GM20000 (cell line): Measurements from ENCODE around the gene DUSP22.

Experiments used
- DNase-seq: peaks from one replicate; pipeline ENCODE4 v3.0.0; 2012; ENCODE audit warnings: low spot score
- TF ChIP-seq, protein P1 (sequence below): IDR thresholded peaks from 2 replicates; pipeline ENCODE4 v1.5.1; 2012; ENCODE audit warnings: mild to moderate bottlenecking, control low read depth; ENCODE audit errors: extremely low read depth, missing control alignments

DUSP22 gene

DNA sequence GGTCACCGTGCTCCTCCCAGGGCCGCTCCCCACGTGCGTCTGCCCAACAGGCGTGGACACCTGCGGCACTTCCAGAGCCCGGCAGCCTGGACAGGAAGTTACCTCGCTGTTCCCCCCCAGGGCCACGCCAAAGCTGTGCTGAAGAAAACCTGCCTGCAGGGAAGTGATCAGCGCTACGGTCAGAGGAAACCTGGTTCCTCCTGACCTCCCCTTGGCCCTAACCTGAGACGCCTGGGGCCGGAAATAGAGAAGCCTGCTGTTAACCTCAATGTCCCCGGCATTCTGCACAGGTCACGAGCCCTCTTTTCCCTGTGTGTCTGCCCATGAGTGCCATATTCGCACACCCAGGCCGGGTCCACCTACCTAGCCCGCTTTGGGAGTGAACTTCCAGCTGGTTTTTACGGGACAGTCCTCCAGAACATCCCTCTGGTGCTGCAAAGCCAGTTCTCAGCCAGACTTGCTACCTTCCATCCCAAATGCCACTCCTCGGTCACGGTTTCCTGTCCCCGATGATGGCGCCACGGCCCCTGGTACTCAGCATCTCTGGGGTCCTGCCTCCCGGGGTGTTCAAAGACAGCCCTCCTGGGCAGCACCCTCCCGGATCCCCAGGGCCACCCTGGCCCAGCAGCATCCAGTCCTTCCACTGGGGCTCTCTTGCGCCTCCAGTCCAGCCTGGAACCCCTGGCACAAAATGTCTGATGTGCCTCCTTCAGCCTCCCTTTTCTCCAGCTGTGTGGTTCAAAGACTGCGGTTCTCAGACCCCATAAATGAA is 87.3 kb downstream of the DUSP22 start:
- peak; percentile 77 for DNase-seq
- TF ChIP-seq, protein P1, sequence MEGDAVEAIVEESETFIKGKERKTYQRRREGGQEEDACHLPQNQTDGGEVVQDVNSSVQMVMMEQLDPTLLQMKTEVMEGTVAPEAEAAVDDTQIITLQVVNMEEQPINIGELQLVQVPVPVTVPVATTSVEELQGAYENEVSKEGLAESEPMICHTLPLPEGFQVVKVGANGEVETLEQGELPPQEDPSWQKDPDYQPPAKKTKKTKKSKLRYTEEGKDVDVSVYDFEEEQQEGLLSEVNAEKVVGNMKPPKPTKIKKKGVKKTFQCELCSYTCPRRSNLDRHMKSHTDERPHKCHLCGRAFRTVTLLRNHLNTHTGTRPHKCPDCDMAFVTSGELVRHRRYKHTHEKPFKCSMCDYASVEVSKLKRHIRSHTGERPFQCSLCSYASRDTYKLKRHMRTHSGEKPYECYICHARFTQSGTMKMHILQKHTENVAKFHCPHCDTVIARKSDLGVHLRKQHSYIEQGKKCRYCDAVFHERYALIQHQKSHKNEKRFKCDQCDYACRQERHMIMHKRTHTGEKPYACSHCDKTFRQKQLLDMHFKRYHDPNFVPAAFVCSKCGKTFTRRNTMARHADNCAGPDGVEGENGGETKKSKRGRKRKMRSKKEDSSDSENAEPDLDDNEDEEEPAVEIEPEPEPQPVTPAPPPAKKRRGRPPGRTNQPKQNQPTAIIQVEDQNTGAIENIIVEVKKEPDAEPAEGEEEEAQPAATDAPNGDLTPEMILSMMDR: no peak

DNA sequence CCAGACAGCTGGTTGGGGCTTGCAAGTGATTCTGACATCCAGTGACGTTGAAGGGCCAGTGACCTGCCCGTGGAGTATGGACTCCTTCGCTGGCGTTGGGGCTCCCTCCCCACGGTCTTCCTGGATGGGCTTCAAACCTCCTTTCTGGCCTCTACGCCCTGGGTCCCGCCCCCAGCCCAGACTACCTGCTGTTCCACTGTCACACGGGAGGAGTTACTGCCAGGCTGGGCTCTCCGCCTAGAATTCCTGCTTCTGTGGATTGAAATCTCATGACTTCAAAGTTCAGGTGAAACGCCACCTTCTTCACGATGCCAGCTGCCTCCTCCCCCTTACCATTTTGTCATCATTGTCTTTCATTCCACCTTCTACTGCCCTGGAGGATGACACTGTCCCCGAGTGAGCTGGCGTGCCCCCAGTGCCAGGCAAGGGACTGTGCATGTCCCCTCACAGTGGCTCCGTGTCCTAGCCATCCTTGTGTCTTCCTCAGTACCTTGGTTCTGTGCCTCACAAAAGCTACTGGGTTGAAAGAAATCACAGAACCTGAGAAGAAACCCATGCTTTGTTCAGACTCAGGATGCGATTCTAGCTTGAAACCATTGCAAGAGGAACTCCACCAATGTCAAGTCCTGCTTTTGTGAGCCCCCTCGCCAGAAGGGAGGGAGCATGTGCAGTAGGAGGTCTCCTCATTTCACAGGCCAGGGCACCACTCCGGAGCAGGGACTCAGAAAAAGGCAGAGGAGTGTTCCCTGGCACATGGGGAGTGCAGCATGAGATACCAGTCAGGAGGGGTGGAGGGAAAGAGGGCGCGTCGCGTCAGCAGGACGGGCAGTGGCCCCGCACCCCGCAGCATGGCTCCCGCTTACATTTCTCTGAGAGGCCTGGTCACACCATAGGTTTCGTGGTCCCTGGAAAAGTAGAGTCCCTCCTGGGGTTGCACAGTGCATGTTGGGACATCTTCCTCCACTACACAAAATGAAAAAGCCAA is 88.2 kb downstream of the DUSP22 start:
- TF ChIP-seq, protein P1: no peak
- DNase-seq: no peak

DNA sequence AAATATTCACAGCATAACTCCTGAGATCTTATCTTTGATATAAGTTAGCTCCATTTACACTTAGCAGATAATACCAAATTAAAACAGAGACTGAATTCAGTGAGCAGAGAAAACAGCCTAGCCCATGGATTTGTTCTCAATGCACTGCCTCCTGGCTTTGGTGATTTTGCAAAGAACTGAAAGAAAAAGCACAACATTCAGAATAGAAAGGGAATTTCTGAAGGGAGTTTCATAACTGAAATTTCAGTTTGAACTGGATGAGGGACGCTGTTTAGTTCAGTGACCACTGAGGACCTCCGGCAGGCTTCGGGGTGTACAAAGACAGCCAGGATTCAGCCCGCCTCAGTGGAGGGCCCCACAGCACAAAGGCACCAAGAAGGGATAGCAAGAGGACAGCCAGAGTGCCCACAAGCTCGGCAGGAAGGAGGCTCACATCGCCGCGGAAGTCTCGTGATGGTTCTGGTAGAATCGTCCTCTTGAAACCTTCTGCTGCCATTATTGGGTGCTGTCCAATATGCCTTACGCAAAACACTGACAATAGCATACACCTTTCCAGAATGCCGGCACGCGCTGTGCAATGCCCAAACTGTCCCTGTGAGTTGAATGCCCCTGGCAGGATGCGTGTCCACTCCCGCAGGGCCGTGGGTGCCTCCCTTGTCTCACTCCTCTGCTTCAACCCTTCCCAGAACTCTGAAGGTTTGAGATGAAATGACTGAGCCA is 89.6 kb downstream of the DUSP22 start:
- TF ChIP-seq, protein P1: no peak
- no peak for DNase-seq

DNA sequence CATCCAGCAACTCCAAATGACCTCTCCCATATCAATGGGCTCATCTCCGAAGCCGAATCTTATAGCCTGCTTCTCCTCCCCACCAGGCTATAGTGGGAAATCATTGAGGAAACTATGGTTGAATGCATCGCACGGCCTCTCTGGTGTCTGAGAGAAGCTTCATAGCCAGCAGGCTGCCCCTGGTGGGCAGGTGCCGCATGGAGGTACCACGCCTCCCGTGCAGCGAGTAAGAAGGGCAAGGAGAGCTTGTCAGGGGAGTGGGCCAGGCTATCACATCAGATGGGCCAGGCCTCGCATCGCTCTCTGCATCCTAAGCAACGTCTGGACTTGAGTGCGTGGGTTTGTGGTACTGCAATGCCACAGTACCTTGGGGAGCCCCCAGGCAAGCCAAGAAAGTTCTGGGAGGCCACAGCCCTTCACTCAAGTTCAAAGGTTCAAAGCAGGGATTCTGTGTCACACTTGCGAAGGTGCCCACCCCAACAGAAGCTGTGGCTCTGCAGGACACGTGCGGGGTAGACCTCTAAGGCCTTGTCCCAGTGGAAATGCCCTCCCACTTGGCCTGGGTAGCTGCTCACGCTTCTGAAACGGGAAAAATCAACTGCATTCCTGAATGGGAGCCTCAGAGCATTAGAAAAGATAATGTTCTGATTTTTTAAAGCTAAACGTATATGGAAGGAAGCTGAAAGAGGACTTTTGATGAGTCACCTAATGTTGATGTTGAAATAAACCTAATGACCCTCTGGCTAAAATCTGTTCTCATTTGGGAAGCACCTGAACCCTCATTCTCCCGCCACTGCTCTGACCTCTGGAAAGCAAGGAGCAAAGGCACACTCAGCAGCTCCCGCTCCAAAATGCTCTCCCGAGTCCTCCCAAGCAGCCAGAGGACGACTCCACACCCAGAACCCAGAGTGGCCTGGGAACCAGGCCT is 90.9 kb downstream of the DUSP22 start:
- TF ChIP-seq, protein P1: peak; percentile 2
- no peak for DNase-seq

DNA sequence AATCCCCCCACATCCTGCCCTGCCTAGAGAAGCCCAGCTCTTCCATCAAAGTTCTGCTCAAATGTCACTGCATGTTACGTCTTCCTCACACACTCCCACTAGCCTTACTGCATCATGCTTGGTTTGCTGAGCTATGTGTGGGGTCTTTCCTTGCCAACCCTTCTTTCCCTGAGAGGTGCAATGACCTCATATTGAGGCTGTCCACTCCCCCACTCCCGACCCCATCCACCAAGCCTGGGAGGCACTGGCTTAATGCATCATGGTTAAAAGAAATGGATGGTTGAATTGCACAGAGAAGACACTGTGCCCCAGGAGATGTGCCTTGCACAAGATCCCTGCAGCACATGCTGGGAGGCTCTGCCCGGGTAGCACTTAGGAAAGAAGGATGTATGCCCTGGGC is 91.6 kb downstream of the DUSP22 start:
- TF ChIP-seq, protein P1: no peak
- no peak for DNase-seq

DNA sequence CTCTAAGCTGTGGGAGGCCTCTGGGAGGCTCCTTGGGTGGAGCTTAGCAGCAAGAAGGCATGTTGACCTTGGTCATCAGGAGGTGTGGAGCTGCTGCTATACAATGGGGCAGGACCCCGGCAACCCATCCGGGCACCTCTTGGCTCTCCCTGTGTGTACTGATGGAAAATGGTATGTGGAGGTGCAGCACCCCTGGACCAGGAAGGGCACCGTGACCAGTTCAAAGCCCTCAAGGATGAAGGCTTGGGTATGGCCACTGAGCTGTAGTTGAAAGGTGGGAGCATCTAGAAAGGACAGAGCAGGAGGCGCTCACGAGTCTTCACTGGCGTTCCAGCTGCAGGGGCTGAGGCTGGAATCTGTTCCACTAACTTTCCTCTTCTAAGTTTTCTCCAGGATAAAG is 92.6 kb downstream of the DUSP22 start:
- TF ChIP-seq, protein P1: no peak
- DNase-seq: no peak
